Esophagus squamous epithelium (tissue), 5 donors: ENCODE measurements around the gene PPARG. TPM values are rescaled to one million over a fixed set of nuclear protein-coding genes. Genes with fewer than 3 reads are reported as not detected.
"Not testable (repeated sequence)": the region's sequence is repeated elsewhere in the genome, so short reads cannot be mapped to it uniquely, and the experiment has no call there.

Source experiments
- DNase-seq: peaks from one replicate; lab custom pipeline; 2025; lab: John Stamatoyannopoulos, UW
- H3K27ac ChIP-seq, 4 donors: fragments of 200-600 bp; sonication (generic); one replicate each; pipeline ENCODE4 v1.5.1; 2016 to 2019; ENCODE audit warnings: mild to moderate bottlenecking in 1 of 4
- H3K27me3 ChIP-seq, 4 donors: fragments of 200-600 bp; sonication (generic); 1 replicate in 3 of 4; 2 replicates in 1 of 4; pipeline versions ENCODE4 v1.5.1 to v1.6.0; 2017 to 2021; ENCODE audit warnings: antibody characterized with exemption in 1 of 4
- H3K36me3 ChIP-seq, 3 donors: fragments of 200-600 bp; sonication (generic); one replicate each; pipeline ENCODE4 v1.5.1; 2016 to 2019
- H3K4me1 ChIP-seq, 3 donors: fragments of 200-600 bp; sonication (generic); one replicate each; pipeline ENCODE4 v1.5.1; 2017 to 2019
- H3K4me3 ChIP-seq, 4 donors: fragments of 200-600 bp; sonication (generic); 1 replicate in 3 of 4; 2 replicates in 1 of 4; pipeline ENCODE4 v1.5.1; 2016 to 2019; ENCODE audit warnings: mild to moderate bottlenecking in 2 of 4, moderate library complexity in 1 of 4
- H3K9me3 ChIP-seq, 3 donors: fragments of 200-600 bp; sonication (generic); one replicate each; pipeline ENCODE4 v1.5.1; 2016 to 2019
- POLR2A ChIP-seq, 4 donors: fragments of 450-650 bp; IDR thresholded peaks; one replicate each; pipeline ENCODE4 v1.6.1; 2017; ENCODE audit warnings: antibody characterized with exemption in 4 of 4, mild to moderate bottlenecking in 4 of 4, moderate library complexity in 3 of 4
- WGBS, 2 donors: methylation state at CpG; one replicate each; pipeline ENCODE4 v1.1.5; 2018; 5-methylcytosine and 5-hydroxymethylcytosine counted together
- intact Hi-C: fragments of 100-400 bp; cut with DNase I; formaldehyde crosslinking; loops from one replicate; pipeline ENCODE4 v1.15.0; 2022
- total RNA-seq, 4 donors: library from RNA; depleted of rRNA; stranded (reverse); fragments of >200 nt; gene quantifications; one replicate each; pipeline ENCODE4 v1.1.0, GENCODE V29; 2016
- TF ChIP-seq, protein P1 (sequence below), 6 experiments: fragments of 450-650 bp in 4 of 6; fragments of 200-600 bp in 2 of 6; sonication (generic) in 2 of 6; IDR thresholded peaks; one replicate each; pipeline ENCODE4 v1.5.1; 2016 to 2019; ENCODE audit warnings: antibody characterized with exemption in 6 of 6, mild to moderate bottlenecking in 4 of 6, moderate library complexity in 4 of 6
- donor health status: DM: yes; HTN: yes; CAD: no.

The PPARG gene
- total RNA-seq, 4 donors from 2014 or later, result 6.3 to 13.8 (median 11.4) TPM

GRCh38 chr3:12268049-12268735, 20.7 kb upstream of the PPARG start:
- intact Hi-C loops, result no loop called here
- Histone ChIP-seq H3K27ac (no peak overlapping the region), H3K27me3 (no peaks in the 10 kb centered on the region), H3K4me3 (no peak overlapping the region), H3K36me3 (no peaks in the 10 kb centered on the region), H3K9me3 (no peaks in the 10 kb centered on the region), H3K4me1 (peaks cover 0 to 6% (median 0%) of the 10 kb centered on the region in 3 donors)
- no peak for DNase-seq
- 67 to 74% methylated on average over 3 of the region's 3 CpGs for WGBS, 2 donors
- TF ChIP-seq, protein P1, sequence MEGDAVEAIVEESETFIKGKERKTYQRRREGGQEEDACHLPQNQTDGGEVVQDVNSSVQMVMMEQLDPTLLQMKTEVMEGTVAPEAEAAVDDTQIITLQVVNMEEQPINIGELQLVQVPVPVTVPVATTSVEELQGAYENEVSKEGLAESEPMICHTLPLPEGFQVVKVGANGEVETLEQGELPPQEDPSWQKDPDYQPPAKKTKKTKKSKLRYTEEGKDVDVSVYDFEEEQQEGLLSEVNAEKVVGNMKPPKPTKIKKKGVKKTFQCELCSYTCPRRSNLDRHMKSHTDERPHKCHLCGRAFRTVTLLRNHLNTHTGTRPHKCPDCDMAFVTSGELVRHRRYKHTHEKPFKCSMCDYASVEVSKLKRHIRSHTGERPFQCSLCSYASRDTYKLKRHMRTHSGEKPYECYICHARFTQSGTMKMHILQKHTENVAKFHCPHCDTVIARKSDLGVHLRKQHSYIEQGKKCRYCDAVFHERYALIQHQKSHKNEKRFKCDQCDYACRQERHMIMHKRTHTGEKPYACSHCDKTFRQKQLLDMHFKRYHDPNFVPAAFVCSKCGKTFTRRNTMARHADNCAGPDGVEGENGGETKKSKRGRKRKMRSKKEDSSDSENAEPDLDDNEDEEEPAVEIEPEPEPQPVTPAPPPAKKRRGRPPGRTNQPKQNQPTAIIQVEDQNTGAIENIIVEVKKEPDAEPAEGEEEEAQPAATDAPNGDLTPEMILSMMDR (IDR thresholded peaks at IDR 0.05), result no peak

GRCh38 chr3:12270976-12271375, 17.9 kb upstream of the PPARG start:
- 86 to 88% methylated on average over 5 of the region's 5 CpGs for WGBS, 2 donors
- Histone ChIP-seq H3K27me3 (no peaks in the 10 kb centered on the region), H3K4me3 (no peak overlapping the region), H3K9me3 (no peaks in the 10 kb centered on the region), H3K36me3 (no peaks in the 10 kb centered on the region), H3K4me1 (no peaks in the 10 kb centered on the region), H3K27ac (no peak overlapping the region)
- TF ChIP-seq, protein P1 (IDR thresholded peaks at IDR 0.05), result no peak
- no peak for TF ChIP-seq POLR2A (IDR thresholded peaks at IDR 0.05)
- intact Hi-C loops, result no loop called here
- DNase-seq, result no peak

DNA sequence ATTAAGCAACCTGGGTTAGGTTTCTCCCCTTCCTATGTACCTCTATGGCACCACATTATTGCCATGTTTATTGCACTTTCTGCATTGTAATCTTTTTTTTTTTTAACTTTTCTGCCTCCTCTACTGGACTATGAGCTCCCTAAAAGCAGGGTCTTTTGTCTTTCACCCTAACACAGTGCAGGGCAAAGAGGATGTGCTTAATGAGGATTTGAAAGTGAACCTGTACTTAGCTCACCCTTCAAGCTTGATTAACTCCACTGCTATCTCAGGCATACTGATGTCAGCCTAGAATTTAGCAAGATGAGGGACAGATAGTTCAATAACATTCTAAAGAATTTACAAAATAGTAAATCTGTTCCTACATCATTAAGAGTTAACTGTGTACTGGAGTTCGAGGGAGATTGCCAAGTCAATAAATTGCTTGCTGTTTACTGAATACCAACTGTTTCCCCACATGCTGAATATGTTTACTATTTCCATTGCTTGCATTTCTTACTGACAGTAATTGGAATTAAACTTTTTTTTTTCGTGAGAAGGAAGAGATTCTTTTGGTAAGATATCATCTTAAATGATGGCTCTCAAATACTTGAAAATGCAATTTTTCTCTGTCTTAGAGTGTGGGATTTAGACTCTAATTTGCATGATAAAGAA, 15.7 kb upstream of the PPARG start:
- no peak for TF ChIP-seq POLR2A (IDR thresholded peaks at IDR 0.05)
- TF ChIP-seq, protein P1 (IDR thresholded peaks at IDR 0.05), result no peak
- WGBS, 2 donors, result 31 to 57% methylated on average over 2 of the region's 2 CpGs
- no peaks in the 10 kb centered on the region for H3K27me3 ChIP-seq
- no peaks in the 10 kb centered on the region for H3K36me3 ChIP-seq
- H3K27ac ChIP-seq, result no peak overlapping the region
- H3K4me3 ChIP-seq, result no peak overlapping the region
- H3K9me3 ChIP-seq, result no peaks in the 10 kb centered on the region
- H3K4me1 ChIP-seq, result no peaks in the 10 kb centered on the region
- intact Hi-C loops, result no loop called here
- DNase-seq, result no peak

GRCh38 chr3:12275974-12276650, 12.8 kb upstream of the PPARG start:
- WGBS, 2 donors, result 51 to 69% methylated on average over 2 to 3 of the region's 3 CpGs
- TF ChIP-seq, protein P1 (IDR thresholded peaks at IDR 0.05), result no peak
- no peak for TF ChIP-seq POLR2A (IDR thresholded peaks at IDR 0.05)
- H3K4me3 ChIP-seq, result no peak overlapping the region
- H3K27ac ChIP-seq, result no peak overlapping the region
- peaks cover 0 to 9% (median 0%) of the 10 kb centered on the region in 4 donors for H3K27me3 ChIP-seq
- DNase-seq, result no peak
- H3K36me3 ChIP-seq, result no peaks in the 10 kb centered on the region
- H3K9me3 ChIP-seq, result no peaks in the 10 kb centered on the region
- H3K4me1 ChIP-seq, result peaks cover 0 to 9% (median 0%) of the 10 kb centered on the region in 3 donors
- intact Hi-C loops, result no loop called here

DNA sequence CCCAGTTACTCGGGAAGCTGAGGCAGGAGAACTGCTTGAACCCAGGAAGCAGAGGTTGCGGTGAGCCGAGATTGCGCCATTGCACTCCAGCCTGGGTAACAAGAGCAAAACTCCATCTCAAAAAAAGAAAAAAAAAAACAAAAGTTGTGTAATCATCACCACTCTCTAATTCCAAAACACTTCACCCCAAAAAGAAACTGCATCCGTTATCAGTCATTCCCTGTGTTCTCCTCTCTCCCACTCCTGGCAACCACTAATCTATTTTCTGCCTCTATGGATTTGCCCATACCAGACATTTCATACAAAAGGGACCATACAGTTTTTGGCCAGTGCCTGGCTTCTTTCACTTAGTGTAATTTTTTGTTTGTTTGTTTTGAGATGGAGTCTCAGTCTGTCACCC, 12.0 kb upstream of the PPARG start:
- H3K4me1 ChIP-seq, H3K36me3 ChIP-seq, H3K9me3 ChIP-seq, H3K27me3 ChIP-seq, DNase-seq, H3K4me3 ChIP-seq, H3K27ac ChIP-seq, intact Hi-C loops: not testable (repeated sequence)
- WGBS, 2 donors, result 85 to 93% methylated on average over 3 to 5 of the region's 5 CpGs
